ENCODE results near the gene TREM2. TPM values are rescaled to one million over a fixed set of nuclear protein-coding genes. Genes with fewer than 3 reads are reported as not detected.

The TREM2 gene
- total and polyA plus RNA-seq, 10 of the 15 experiments (the other 5 are each of a cell fraction or from before 2014, with no cell fraction given): not detected

DNA sequence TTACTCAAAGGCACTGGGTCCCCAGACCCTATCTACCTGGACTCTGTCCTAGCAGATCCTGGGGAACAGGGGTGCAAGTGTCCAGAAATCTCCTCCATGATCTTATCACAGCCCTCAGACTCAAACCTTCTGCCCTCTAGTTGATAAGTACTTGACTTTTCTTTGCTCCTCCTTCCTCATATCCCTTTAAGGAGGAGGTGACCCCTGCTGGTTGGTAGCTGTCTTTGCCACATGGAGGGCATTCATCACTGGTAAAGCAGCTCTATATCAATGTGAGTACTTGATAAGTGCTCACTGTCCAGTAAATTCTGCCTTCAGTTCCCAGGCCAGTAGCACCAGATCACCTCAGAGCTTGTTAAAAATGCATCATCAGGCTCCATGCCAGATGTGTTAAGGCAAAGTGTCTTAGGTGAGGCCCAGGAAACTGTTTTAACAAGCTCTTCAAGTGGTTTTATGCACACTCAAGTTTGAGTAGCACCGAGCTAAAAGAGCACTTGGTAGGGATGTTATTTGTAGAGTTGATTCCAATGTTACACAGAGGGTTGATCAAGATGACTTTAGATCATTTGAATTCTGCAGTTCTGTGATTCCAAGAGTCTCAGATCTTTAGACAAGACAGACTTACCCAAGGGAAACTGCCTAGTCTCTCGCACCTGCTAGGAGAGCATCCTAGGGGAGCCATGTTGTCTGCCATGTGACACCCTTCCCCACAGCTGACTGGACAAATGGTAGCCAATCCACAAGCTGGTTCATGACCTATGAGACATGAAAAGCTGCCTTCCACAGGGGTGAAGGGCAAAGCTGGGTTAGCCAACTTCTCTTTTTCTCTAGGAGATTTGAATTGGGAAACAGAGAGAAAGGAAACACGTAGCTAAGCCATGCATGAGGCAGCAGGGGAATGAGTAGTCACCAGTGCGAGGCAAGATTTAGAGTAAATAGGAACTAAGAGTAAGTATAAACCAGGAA lies 19.4 kb upstream of the TREM2 start (continued):
- peak; percentile 66 for TF ChIP-seq RAD21 (IDR thresholded peaks at IDR 0.05; ENCODE audit: insufficient read depth, low read depth, low read length)
- TF ChIP-seq, protein P1, sequence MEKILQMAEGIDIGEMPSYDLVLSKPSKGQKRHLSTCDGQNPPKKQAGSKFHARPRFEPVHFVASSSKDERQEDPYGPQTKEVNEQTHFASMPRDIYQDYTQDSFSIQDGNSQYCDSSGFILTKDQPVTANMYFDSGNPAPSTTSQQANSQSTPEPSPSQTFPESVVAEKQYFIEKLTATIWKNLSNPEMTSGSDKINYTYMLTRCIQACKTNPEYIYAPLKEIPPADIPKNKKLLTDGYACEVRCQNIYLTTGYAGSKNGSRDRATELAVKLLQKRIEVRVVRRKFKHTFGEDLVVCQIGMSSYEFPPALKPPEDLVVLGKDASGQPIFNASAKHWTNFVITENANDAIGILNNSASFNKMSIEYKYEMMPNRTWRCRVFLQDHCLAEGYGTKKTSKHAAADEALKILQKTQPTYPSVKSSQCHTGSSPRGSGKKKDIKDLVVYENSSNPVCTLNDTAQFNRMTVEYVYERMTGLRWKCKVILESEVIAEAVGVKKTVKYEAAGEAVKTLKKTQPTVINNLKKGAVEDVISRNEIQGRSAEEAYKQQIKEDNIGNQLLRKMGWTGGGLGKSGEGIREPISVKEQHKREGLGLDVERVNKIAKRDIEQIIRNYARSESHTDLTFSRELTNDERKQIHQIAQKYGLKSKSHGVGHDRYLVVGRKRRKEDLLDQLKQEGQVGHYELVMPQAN (conservative IDR thresholded peaks at IDR 0.05): no peak
- TF ChIP-seq ASH2L (IDR thresholded peaks at IDR 0.05; ENCODE audit: borderline replicate concordance, low read depth): no peak
- TF ChIP-seq NFIC (IDR thresholded peaks at IDR 0.05; ENCODE audit: low read depth, low read length): no peak
- 0 out of 2 replicates have a peak, but pooled peaks have one; percentile 30 for TF ChIP-seq YY1 (IDR thresholded peaks at IDR 0.05; ENCODE audit: low read depth, low read length)
- TF ChIP-seq, protein P2, sequence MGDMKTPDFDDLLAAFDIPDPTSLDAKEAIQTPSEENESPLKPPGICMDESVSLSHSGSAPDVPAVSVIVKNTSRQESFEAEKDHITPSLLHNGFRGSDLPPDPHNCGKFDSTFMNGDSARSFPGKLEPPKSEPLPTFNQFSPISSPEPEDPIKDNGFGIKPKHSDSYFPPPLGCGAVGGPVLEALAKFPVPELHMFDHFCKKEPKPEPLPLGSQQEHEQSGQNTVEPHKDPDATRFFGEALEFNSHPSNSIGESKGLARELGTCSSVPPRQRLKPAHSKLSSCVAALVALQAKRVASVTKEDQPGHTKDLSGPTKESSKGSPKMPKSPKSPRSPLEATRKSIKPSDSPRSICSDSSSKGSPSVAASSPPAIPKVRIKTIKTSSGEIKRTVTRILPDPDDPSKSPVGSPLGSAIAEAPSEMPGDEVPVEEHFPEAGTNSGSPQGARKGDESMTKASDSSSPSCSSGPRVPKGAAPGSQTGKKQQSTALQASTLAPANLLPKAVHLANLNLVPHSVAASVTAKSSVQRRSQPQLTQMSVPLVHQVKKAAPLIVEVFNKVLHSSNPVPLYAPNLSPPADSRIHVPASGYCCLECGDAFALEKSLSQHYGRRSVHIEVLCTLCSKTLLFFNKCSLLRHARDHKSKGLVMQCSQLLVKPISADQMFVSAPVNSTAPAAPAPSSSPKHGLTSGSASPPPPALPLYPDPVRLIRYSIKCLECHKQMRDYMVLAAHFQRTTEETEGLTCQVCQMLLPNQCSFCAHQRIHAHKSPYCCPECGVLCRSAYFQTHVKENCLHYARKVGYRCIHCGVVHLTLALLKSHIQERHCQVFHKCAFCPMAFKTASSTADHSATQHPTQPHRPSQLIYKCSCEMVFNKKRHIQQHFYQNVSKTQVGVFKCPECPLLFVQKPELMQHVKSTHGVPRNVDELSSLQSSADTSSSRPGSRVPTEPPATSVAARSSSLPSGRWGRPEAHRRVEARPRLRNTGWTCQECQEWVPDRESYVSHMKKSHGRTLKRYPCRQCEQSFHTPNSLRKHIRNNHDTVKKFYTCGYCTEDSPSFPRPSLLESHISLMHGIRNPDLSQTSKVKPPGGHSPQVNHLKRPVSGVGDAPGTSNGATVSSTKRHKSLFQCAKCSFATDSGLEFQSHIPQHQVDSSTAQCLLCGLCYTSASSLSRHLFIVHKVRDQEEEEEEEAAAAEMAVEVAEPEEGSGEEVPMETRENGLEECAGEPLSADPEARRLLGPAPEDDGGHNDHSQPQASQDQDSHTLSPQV (IDR thresholded peaks at IDR 0.05): no peak
- TF ChIP-seq MEF2A (IDR thresholded peaks at IDR 0.05; ENCODE audit: insufficient read depth, low read depth, low read length): no peak
- no peak for TF ChIP-seq FOXM1 (IDR thresholded peaks at IDR 0.05; ENCODE audit: low read depth, low read length)
- no peak for TF ChIP-seq IKZF2 (IDR thresholded peaks at IDR 0.05)
- no peak for TF ChIP-seq SUZ12 (IDR thresholded peaks at IDR 0.05; ENCODE audit: unreplicated experiment)
